Stimulated activated CD8-positive, alpha-beta memory T cell treated with anti-CD3 and anti-CD28 coated beads, Interleukin-4, amount 100 ng/mL, for 4 hours (primary cell): ENCODE measurements around the gene HADHB.

Source experiments
- DNase-seq, 2 donors: peaks; one replicate each; pipeline ENCODE4 v3.0.0-alpha.2; 2020; ENCODE audit warnings: low read depth in 2 of 2, low spot score in 1 of 2

The HADHB gene

DNA sequence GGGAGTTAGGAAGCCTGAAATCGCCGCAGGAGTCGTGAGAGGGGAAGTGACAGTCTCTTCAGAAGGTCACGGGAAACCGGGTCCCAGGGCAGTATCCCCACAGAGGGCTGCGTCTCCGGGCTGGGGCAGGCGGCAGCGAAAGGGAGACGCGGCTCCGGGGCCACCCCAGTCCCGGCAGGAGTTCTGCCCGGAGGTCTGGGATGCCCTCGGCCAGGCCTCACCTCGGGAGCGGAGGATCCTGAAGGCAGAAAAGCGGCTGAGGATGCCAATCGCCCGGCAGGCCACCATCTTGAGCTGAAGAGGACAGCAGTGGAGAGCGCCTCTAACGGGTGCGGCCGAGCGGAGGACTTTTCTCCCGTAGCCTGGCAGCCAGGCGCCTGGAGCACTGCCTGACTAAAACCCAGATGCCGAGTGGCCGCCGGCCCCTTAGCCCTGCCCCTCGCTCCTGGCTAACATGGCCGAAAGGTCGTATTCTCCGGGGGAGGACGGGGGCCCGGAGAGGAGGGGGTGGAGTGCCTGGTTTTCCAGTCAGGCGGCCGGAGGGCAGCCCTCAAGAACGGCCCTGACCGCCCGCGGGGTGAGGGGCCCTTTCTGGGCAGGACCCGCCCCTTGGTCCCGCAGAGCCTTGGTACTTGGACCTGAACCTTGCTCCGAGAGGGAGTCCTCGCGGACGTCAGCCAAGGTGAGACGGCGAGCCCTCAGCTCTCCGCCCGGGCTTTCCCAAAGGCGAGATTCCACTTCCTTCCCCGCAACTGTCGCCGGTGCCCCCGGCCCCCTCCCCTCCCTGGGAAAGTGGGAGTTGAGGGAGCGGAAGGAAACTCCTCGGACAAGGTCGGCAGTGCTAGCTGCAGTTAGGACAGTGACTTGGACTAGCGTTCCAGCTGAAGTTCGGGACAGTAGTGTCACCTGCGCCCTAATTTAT is at the start of gene HADHB, which contains the start of gene HADHA:
HADHB (plus strand) TSS at position 631 of the 922 bp plus-strand sequence. CDS start 9,316 bp downstream, outside the sequence.
HADHA (minus strand) TSS at position 324 of the 922 bp plus-strand sequence; CDS start at position 288, 36 bp downstream.
- peak; percentile 56 to 72 for DNase-seq

DNA sequence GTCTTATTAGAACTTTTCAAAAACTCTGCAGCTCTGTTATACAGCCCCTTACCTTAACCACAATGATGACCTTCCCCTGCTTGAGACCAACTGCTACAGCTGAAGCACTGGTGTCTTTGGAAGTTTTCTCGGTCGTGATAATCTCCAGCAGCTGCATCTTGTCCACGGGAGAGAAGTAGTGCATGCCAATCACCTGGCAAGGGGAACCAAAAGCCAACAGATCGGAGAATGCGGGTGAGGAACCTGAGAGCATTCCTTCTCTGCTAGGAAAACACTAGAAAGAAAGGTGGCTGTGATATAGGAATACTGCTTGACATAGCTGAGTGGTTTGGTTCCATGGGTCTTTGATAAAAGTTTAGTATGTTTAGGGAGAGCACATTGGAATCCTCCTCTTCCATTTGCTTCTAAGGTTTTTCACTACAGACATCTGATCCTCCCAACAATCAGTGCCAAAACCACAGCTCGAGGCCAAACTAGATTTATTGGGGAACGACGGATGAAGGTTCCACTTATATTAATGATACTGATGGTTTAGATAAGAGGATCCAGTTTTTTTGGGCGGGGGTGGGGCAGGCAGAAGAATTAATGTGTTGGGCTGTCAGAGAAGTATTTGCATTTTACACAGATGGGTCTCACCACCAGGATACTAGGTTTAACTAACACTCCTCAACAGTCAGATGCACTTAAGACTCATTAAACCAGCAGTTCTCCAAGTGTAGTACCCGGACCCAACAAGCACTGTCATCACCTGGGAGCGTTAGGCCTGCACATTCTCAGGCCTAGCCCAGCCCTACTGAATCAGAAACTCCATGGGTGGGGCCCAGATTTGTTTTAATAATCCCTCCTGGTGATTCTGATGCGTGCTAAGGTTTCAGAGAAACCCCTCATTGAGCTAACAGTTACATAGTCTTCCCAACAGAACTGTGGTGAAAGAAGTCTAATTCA is 49.4 kb upstream of the HADHB start:
- no peak for DNase-seq

DNA sequence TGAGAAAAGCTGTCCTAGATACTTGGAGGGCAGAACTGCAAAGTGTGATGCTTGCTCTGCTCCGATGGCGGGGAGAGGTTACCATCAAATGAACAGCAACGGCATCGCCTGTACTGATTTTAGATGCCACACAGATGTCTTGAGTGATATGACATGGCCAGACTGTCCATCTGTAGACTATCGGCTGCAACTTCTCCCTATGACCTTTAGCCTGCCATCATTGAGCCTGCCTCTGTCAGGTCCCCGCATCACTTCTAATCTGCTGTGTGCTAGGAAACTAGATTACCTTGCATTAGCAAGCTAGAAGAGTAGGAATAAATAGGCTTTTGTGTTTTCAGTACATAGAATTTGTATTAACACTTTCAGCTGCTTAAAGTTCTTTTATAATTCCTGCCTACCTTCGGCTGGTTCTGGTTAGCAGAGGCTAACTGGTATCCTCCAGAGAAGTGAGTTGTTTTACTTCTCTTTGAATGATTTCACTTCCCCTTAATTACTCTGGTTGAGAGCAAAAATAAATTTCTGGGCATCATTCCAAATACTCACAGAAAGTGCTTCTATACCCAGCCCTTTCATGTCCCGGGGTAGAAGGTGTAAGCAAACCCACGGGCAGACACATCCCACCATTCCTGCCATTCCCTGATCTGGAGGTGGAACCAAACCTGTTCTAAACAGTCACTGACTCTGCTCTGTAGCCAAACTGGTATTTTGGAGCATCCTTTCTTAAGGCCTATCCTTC is 47.9 kb upstream of the HADHB start:
- no peak for DNase-seq

DNA sequence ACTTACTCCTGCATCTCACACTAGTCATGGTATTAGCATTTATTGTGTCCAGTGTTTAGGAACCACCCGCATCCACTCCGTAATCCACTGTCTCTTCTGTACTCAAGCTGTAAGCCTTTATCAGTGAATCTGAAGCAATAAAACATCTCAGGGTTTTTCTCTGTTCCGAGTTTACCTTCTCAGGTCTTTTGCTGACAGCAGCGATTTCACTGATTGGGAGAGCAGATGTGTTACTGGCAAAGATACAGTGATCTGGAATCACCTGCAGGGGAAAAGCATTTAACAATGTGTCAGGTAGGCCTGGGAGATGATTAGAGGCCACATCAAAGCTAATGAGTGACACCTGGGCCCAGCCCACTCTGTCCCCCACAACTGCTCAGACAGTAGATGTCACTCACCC is 47.2 kb upstream of the HADHB start:
- DNase-seq: no peak

DNA sequence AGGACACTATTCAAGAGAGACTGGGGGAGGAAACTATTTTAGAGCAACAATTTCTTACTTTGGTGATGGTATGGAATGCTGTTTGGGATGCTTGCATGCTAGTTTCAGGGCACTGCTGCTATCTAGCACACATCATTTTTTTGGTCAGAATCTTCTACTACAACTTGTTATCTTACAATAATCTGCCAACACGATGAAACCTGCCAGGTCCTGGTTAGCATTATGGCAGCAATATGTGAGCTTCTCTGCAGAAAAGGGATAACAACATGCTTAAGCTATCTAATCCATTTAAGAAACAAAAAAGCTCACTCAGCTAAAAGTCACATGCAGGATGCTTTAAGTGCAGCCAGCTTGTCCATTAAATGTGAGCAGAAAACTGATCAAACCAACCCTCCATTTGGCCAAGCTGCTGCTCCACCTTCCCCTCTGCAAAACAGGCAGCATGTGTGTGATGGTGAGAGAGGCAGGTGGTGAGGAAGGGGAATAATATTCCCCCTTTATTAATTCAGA is 41.7 kb upstream of the HADHB start:
- no peak for DNase-seq

DNA sequence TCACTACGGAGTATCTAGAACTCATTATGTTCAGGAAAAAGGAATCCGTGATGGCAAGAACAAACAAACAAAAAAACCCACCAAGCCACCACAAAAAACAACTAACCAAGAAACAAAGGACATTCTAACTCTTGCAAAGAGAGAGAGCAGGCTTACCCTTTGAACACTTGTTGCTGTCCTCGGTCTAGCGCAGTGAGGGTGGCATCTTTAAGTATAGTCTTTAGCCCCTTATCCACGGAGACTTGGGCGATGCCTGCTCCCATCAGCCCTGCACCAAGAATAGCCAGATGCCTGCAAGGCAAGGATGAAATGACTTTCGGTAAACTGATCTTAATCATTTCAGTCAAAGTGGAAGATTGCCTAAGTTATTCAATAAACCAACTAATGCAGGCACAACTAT is 40.8 kb upstream of the HADHB start:
- DNase-seq: no peak

DNA sequence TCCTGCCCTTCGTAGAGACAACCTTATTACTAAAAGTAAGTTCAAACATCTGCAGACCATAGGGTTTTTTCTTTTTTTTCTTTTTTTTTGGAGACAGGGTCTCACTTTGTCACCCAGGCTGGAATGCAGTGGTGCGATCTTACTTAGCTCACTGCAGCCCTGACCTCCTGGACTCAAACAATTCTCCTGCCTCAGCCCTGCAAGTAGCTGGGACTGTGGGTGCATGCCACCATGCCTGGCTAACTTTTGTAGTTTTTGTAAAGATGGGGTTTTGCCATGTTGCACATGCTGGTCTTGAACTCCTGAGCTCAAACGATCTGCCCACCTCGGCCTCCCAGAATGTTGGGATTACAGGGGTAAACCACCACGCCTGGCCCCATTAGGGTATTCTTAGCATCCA is 32.7 kb upstream of the HADHB start:
- no peak for DNase-seq

DNA sequence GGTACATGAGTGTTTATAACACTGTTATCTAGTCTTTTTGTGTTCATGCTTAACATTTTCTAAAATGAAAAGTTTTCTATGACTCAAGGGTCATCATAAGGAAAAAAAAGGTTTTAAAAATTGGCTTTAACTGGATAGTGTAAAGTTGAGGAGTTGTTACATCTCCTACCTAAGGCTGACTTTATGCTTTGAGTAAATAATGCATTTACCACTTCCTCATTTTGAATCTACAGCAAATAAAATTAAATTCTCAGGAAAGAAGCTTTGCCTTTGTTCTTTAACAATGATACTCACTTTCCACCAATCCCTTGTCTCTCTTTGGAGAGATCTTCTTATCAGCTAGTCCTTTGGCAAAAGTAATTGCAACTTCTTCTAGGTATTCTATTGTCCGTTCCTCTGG is 30.0 kb upstream of the HADHB start:
- DNase-seq: no peak

DNA sequence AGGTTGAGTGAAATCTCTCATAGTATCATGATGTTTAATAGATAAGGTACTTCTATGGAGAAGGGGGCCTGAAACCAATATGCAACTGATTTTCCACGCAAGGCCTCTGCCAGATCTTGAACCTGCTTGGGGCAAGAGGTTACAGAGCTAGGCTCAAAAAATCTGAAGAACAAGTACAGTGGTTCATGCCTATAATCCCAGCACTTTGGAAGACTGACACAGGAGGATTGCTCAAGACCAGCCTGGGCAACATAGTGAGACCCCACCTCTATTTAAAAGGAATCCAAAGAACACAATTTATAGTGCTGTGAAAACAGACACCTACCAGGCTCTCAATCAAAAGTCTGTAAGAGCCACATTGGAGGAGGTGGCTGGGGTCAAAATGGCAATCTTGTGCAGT is 28.9 kb upstream of the HADHB start:
- DNase-seq: no peak

DNA sequence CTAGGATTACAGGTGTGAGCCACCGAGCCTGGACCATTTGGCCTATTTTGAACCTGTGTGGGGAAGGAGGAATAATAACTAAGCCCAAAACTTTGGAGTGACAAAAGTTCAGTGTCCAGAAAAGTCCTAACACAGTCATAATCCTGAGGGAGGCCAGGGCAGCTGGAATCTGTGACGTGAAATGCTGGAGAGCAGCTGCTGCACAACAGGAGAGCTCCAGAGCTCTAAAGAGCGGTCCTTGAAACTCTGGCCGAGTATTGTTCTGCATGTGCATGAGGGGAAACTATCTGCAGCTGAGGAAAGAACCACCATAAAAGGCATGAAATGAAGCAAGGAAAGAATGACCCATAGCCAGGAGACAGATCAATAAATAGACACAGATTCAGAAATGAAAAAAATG is 28.2 kb upstream of the HADHB start:
- DNase-seq: no peak

DNA sequence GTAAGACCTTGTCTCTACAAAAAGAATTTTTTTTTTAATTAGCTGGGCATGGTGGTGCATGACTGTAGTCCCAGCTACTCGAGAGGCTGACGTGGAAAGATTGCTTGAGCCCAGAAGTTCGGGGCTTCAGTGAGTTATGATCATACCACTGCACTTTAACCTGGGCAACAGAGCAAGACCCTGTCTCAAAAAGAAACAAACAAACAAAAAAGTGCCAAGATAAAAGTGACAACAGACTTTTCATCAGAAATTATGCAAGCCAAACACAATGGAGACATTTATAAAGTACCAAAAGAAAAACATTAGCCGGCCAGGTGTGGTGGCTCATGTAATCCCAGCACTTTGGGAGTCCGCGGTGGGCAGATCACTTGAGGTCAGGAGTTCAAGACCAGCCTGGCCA is 27.0 kb upstream of the HADHB start:
- DNase-seq: no peak

DNA sequence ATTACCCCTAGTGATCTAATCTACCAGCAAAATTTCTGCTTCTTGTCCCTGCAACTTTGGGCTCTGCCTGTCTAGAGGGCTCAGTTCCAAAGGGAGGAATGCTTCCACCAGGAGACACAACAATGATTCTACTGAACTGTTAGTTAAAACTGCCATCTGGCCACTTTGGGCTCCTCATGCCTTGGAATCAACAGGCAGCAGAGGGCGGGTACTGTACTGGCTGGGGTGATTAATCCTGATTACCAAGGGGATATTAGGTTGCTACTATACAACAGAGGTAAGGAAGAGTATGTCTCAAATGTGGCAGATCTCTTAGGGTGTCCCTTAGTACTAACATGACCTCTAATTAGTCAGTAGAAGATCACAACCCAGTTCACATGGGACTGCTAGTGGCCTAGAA is 21.7 kb upstream of the HADHB start:
- DNase-seq: no peak

DNA sequence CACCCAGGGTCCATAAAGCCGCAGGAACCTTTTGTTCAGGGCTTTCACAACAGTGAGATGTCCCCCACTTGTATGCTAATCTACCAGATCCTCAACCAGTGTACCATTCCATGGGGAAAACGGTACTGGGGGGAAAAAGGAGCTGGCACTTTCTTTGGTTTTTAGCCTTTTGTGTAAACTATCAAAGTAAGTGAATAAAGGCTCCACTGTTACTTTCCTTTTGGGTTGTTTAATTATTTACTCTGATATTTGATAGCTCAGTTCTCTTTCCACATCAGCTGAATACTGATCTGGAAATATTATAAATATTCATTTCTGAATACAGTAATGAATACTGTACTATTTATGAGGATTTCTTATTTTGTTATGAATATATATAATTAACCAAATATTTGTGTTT is 20.6 kb upstream of the HADHB start:
- DNase-seq: no peak

DNA sequence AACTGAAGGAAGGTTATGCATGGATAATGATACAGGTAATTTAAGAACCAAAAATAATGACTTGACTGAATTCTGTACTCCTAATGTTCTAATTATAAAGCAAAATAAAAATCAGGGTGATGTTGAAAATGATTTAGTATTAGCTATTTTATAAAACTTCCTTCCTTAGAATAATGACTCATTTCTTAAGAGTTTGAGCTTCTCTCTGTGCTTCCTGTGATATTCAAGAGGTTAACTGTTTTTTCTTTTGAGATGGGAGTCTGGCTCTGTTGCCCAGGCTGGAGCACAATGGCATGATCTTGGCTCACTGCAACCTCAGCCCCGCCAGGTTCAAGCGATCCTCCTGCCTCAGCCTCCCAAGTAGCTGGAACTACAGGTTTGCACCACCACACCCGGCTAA is 15.1 kb upstream of the HADHB start:
- no peak for DNase-seq

DNA sequence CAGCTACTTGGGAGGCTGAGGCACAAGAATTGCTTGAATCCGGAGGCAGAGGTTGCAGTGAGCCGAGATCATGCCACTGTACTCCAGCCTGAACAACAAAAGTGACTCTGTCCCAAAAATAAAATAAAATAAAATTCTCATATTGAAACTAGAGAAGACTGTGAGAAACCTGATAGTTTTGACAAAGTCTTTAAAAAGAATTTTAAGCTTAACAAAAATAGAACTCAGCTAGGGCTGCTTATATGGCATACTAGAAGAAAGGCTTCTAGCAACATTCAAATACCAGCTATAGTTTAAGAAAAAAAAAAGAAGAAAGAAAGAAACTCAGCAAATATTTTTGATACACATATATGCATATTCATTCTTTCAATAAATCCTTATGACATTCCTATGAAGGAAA is 13.9 kb upstream of the HADHB start:
- no peak for DNase-seq

DNA sequence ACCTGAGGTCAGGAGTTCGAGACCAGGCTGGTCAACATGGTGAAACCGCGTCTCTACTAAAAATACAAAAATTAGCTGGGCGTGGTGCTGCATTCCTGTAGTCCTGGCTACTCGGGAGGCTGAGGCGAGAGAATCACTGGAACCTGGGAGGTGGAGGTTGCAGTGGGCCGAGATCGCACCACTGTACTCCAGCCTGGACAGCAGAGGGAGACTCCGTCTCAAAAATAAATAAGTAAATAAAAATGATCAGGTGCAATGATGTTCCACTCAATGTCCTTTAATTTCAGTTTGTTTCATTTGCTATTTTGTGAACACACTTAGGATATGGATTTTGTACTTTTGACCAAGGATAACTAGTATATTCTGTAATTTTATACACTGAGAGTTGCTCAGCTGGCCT is 9.7 kb upstream of the HADHB start:
- no peak for DNase-seq

DNA sequence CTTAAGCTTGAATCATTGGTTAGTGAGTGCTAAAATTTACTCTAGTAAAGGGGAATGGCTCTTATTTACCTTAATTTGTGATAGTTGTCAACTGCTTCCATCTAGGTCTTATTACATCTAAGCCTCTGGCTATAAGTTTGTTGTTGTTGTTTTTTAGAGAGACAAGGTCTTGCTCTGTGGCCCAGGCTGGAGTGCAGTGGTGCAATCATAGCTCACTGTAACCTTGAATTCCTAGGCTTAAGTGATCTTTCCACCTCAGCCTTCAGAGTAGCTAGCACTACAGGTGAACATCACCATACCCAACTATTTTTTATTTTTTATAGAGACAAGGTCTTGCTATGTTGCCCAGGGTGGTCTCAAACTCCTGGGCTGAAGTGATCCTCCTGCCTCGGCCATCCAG is 6.9 kb upstream of the HADHB start:
- DNase-seq: no peak

DNA sequence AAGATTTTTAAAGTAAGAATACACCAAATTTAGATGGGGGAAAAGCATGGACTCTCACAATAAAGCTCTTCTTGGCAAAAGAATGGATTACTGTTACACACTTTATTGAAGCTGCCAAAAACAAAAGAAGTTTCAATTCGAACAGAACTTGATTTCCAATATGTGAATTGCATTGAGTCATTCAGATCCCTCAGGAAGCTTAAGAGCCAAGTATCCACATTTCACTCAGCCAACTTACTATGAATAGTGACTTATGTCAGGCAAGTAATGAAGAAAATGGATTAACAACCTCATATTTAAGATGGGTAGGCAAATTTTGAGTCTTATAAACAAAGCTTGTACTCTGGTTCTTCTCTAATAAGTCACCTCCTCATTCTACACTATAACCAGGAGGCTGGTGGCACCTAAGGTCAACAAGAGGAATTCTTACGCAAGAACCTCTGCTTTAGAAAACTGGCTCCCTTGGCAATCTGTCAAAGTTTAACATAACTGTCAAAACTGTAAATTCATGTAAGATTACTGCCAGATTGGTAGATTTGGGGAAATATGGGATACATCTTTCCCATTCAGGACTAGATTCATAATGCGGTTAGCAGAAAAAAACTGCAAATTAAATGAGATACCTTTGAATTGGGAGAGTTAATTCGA is 6.3 kb upstream of the HADHB start:
- DNase-seq: no peak

DNA sequence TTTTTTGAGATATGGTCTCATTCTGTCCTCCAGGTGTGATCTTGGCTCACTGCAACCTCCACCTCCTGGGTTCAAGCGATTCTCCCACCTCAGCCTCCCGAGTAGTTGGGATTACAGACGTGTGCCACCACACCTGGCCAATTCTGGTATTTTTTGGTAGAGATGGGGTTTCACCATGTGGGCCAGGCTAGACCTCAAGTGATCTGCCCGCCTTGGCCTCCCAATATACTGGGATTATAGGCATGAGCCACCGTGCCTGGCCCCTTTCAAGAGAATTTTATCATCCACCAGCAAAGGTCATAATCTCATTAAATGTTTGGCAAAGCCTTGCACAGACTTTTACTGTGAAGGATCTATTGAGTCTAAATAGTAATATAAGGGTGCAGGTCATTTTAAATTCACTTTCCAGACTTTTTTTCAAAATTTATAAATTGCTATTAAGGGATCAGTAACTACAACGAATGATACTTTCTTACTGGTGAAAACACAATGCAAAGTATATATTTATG is 2.8 kb upstream of the HADHB start:
- DNase-seq: no peak
